ENCODE data around the gene DGCR8.

The DGCR8 gene

GRCh38 chr22:20036084-20036482 is 44.0 kb upstream of the DGCR8 start:
- no peak for DNase-seq (ENCODE audit: extremely low read depth, low read depth)
- TF ChIP-seq CTCF (IDR thresholded peaks at IDR 0.05; ENCODE audit: low read depth, low read length), result no peak

GRCh38 chr22:20036535-20037392 is 43.3 kb upstream of the DGCR8 start:
- TF ChIP-seq CTCF (IDR thresholded peaks at IDR 0.05; ENCODE audit: low read depth, low read length), result no peak
- no peak for DNase-seq (ENCODE audit: extremely low read depth, low read depth)

GRCh38 chr22:20037419-20037818 is 42.6 kb upstream of the DGCR8 start:
- no peak for TF ChIP-seq CTCF (IDR thresholded peaks at IDR 0.05; ENCODE audit: low read depth, low read length)
- DNase-seq (ENCODE audit: extremely low read depth, low read depth), result no peak

GRCh38 chr22:20038574-20038973 is 41.5 kb upstream of the DGCR8 start:
- no peak for TF ChIP-seq CTCF (IDR thresholded peaks at IDR 0.05; ENCODE audit: low read depth, low read length)
- DNase-seq (ENCODE audit: extremely low read depth, low read depth), result no peak

- no peak for DNase-seq (ENCODE audit: extremely low read depth, low read depth)
- no peak for TF ChIP-seq CTCF (IDR thresholded peaks at IDR 0.05; ENCODE audit: low read depth, low read length)
Measured at GRCh38 chr22:20039683-20040325, 40.2 kb upstream of the DGCR8 start.

GRCh38 chr22:20040327-20041200 is 39.5 kb upstream of the DGCR8 start:
- no peak for TF ChIP-seq CTCF (IDR thresholded peaks at IDR 0.05; ENCODE audit: low read depth, low read length)
- no peak for DNase-seq (ENCODE audit: extremely low read depth, low read depth)
